HG02973 (cell line): ENCODE data around the gene GYPC.
"Not testable (repeated sequence)": the region's sequence is repeated elsewhere in the genome, so short reads cannot be mapped to it uniquely, and the experiment has no call there.

ENCODE experiments used
- ATAC-seq: cut with Tn5 transposase; IDR thresholded peaks from one replicate; pipeline ENCODE4 v1.9.1; 2021; ENCODE audit warnings: moderate library complexity; ENCODE audit not compliant: unreplicated experiment

The GYPC gene

GRCh38 chr2:126698376-126698775 is 42.4 kb downstream of the GYPC start:
- ATAC-seq, result no peak

GRCh38 chr2:126699018-126699417 is 43.1 kb downstream of the GYPC start:
- no peak for ATAC-seq

GRCh38 chr2:126699716-126700581 is 44.0 kb downstream of the GYPC start:
- no peak for ATAC-seq

- ATAC-seq, result no peak
Observed at GRCh38 chr2:126700677-126701076, 44.7 kb downstream of the GYPC start.

- ATAC-seq, result no peak
Observed at GRCh38 chr2:126703311-126703710, 47.4 kb downstream of the GYPC start.

GRCh38 chr2:126704434-126705160 is 48.6 kb downstream of the GYPC start:
- ATAC-seq, result no peak

GRCh38 chr2:126707191-126707590 is 51.2 kb downstream of the GYPC start:
- no peak for ATAC-seq

- no peak for ATAC-seq
Observed at GRCh38 chr2:126707941-126708340, 52.0 kb downstream of the GYPC start.

- no peak for ATAC-seq
Observed at GRCh38 chr2:126714191-126714965, 58.4 kb downstream of the GYPC start.

- no peak for ATAC-seq
Observed at GRCh38 chr2:126715111-126715510, 59.2 kb downstream of the GYPC start.

GRCh38 chr2:126715576-126716406 is 59.8 kb downstream of the GYPC start:
- no peak for ATAC-seq

- ATAC-seq, result not testable (repeated sequence)
Observed at GRCh38 chr2:126717277-126717676, 61.3 kb downstream of the GYPC start.

- no peak for ATAC-seq
Observed at GRCh38 chr2:126717928-126718327, 62.0 kb downstream of the GYPC start.

- no peak for ATAC-seq
Observed at GRCh38 chr2:126719191-126719832, 63.4 kb downstream of the GYPC start.

GRCh38 chr2:126719833-126720351 is 63.9 kb downstream of the GYPC start:
- no peak for ATAC-seq

- no peak for ATAC-seq
Observed at GRCh38 chr2:126720638-126721037, 64.7 kb downstream of the GYPC start.

- no peak for ATAC-seq
Observed at GRCh38 chr2:126722081-126722480, 66.1 kb downstream of the GYPC start.

- ATAC-seq, result no peak
Observed at GRCh38 chr2:126722546-126722945, 66.6 kb downstream of the GYPC start.

GRCh38 chr2:126723281-126723815 is 67.4 kb downstream of the GYPC start:
- ATAC-seq, result no peak

- ATAC-seq, result no peak
Observed at GRCh38 chr2:126725580-126725979, 69.6 kb downstream of the GYPC start.
